A673 (cell line): ENCODE results near the gene PPARA.

Experiments
- EZH2 ChIP-seq: fragments of 200-600 bp; sonication (generic); IDR thresholded peaks from 2 replicates; pipeline ENCODE4 v1.6.1; 2017; ENCODE audit warnings: borderline replicate concordance, low read depth, mild to moderate bottlenecking, mixed read lengths, antibody characterized with exemption, low read length; ENCODE audit not compliant: poor library complexity, severe bottlenecking
- TF ChIP-seq, protein P1 (sequence below): fragments of 300-800, 200-600 bp; sonication (generic); conservative IDR thresholded peaks from 2 replicates; pipeline ENCODE4 v1.5.1; 2017; ENCODE audit warnings: low read depth, mild to moderate bottlenecking, antibody characterized with exemption, low read length, moderate library complexity, mixed read lengths

DNA sequence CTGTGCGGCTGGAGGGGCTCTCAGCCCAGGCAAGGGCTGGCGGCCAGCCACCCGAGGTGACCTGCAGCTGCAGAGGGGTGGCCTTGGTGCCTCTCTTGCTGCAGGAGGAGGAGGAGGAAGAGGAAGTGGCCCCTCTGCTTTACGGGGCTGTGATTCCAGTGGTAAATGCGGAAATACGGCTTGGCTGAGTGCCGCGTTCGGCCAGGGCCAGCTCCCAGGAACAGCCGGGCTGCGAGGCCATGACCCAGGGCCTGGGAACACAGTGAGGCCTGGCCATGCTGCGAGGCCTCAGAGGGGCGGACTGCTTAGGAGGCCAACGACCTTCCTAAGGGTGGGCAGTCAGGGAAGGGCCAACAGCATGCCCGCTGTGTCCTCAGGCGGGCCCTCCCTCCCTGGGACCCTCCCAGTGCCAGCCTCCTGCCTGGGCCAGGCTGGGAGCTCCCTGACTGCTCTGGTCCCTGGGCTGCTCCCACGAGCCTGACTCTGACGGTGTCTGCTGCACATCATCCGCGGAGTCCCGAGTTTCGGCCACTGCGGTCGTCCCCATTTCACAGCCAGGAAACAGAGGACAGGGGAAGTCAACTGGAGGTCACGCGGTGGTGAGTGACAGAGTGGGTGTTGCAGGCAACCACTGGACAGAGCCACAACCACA is 20.8 kb upstream of the PPARA start:
- TF ChIP-seq, protein P1, sequence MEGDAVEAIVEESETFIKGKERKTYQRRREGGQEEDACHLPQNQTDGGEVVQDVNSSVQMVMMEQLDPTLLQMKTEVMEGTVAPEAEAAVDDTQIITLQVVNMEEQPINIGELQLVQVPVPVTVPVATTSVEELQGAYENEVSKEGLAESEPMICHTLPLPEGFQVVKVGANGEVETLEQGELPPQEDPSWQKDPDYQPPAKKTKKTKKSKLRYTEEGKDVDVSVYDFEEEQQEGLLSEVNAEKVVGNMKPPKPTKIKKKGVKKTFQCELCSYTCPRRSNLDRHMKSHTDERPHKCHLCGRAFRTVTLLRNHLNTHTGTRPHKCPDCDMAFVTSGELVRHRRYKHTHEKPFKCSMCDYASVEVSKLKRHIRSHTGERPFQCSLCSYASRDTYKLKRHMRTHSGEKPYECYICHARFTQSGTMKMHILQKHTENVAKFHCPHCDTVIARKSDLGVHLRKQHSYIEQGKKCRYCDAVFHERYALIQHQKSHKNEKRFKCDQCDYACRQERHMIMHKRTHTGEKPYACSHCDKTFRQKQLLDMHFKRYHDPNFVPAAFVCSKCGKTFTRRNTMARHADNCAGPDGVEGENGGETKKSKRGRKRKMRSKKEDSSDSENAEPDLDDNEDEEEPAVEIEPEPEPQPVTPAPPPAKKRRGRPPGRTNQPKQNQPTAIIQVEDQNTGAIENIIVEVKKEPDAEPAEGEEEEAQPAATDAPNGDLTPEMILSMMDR, result no peak
- no peak for TF ChIP-seq EZH2
